GM12878 (cell line): ENCODE data around the gene THAP7. TPM values are rescaled to one million over a fixed set of nuclear protein-coding genes. Genes with fewer than 3 reads are reported as not detected.

Source experiments
- ATAC-seq: fragments of 200-7000 bp; cut with Tn5 transposase; 3 replicates; pipeline ENCODE4 v1.9.1; 2020; ENCODE audit warnings: mild to moderate bottlenecking, moderate library complexity
- BruUV-seq: library from RNA; stranded (reverse); fragments of 400-500 nt; replicated peaks from 2 replicates; lab custom pipeline; 2021; lab: Mats Ljungman, UMichigan
- CTCF ChIA-PET: fragments of 300-600 bp; sonication (Branson Sonifier 250); formaldehyde crosslinking; extraction: SDS; loops from one replicate; lab custom pipeline; 2021; ENCODE audit warnings: inconsistent platforms; lab: Yijun Ruan, JAX
- POLR2A ChIA-PET: fragments of 350-600 bp; formaldehyde crosslinking; extraction: SDS; loops from one replicate; lab custom pipeline; 2021; ENCODE audit warnings: inconsistent platforms; lab: Charles Lee
- RAD21 ChIA-PET: fragments of 300-600 bp; sonication (Branson Sonifier 250); formaldehyde crosslinking; loops from one replicate; lab custom pipeline; 2023; ENCODE audit warnings: antibody characterized with exemption; ENCODE audit not compliant: unreplicated experiment; lab: Charles Lee
- SMC1A ChIA-PET: fragments of 300-600 bp; sonication (Branson Sonifier 250); formaldehyde crosslinking; loops from one replicate; lab custom pipeline; 2023; ENCODE audit not compliant: unreplicated experiment, uncharacterized antibody; lab: Charles Lee
- DNase-seq: peaks from one replicate; pipeline ENCODE4 v3.0.0-alpha.2; 2011; ENCODE audit warnings: low read depth, low spot score
- FAIRE-seq: peaks from 3 replicates; lab custom pipeline; 2011; peaks lifted over from hg19 to GRCh38; lab: Jason Lieb, UNC
- H2AFZ ChIP-seq: 2 replicates; pipeline ENCODE4 v1.6.0; 2011; ENCODE audit warnings: low read depth, low read length, control low read depth; ENCODE audit not compliant: control insufficient read depth
- H3K27ac ChIP-seq: 2 replicates; pipeline ENCODE4 v1.5.1; 2011; ENCODE audit warnings: control low read depth; ENCODE audit not compliant: control insufficient read depth, insufficient read depth
- H3K27me3 ChIP-seq, 2 experiments: replicated peaks in 1 of 2; 2 replicates each; pipeline versions ENCODE4 v1.6.0 to v1.6.1; 2011; ENCODE audit warnings: low read length in 1 of 2; ENCODE audit not compliant: control insufficient read depth in 2 of 2, insufficient read depth in 2 of 2
- H3K36me3 ChIP-seq, 2 experiments: 2 replicates each; pipeline ENCODE4 v1.5.1; 2011; ENCODE audit warnings: low read length in 1 of 2; ENCODE audit not compliant: control insufficient read depth in 2 of 2, insufficient read depth in 2 of 2
- H3K4me1 ChIP-seq: 2 replicates; pipeline ENCODE4 v1.6.1; 2011; ENCODE audit warnings: mild to moderate bottlenecking, low read length, moderate library complexity, mixed read lengths; ENCODE audit not compliant: control insufficient read depth, insufficient read depth
- H3K4me2 ChIP-seq: 2 replicates; pipeline ENCODE4 v1.6.0; 2011; ENCODE audit warnings: control low read depth; ENCODE audit not compliant: control insufficient read depth, insufficient read depth
- H3K4me3 ChIP-seq: fragments of 200-600 bp; sonication (generic); 2 replicates; pipeline ENCODE4 v1.5.1; 2016
- H3K79me2 ChIP-seq: 2 replicates; pipeline ENCODE4 v1.6.0; 2011; ENCODE audit warnings: low read length; ENCODE audit not compliant: control insufficient read depth, insufficient read depth
- H3K9ac ChIP-seq: 2 replicates; pipeline ENCODE4 v1.8.0; 2011; ENCODE audit warnings: low read length, control low read depth, mixed read lengths; ENCODE audit not compliant: control insufficient read depth, insufficient read depth
- H3K9me3 ChIP-seq: replicated peaks from 3 replicates; pipeline ENCODE4 v1.5.1; 2011; ENCODE audit warnings: mild to moderate bottlenecking, low read length; ENCODE audit not compliant: control insufficient read depth, insufficient read depth
- H4K20me1 ChIP-seq: 2 replicates; pipeline ENCODE4 v1.6.0; 2011; ENCODE audit not compliant: control insufficient read depth, insufficient read depth
- BACH1 ChIP-seq: fragments of 450-650 bp; IDR thresholded peaks from 2 replicates; pipeline ENCODE4 v1.6.1; 2017; ENCODE audit warnings: mild to moderate bottlenecking, borderline replicate concordance
- GATAD2B ChIP-seq: fragments of 450-650 bp; conservative IDR thresholded peaks from 2 replicates; pipeline ENCODE4 v1.6.1; 2017; ENCODE audit warnings: low read depth, mild to moderate bottlenecking, moderate library complexity
- HDAC6 ChIP-seq: fragments of 200-600 bp; sonication (generic); IDR thresholded peaks from one replicate; pipeline ENCODE4 v1.8.0; 2017; ENCODE audit warnings: antibody characterized with exemption; ENCODE audit not compliant: unreplicated experiment
- MTA3 ChIP-seq: IDR thresholded peaks from 2 replicates; pipeline ENCODE4 v1.6.1; 2012; ENCODE audit warnings: low read length, inconsistent platforms, borderline replicate concordance
- PAX8 ChIP-seq: fragments of 450-650 bp; IDR thresholded peaks from 2 replicates; pipeline ENCODE4 v1.6.1; 2017; ENCODE audit warnings: mild to moderate bottlenecking, moderate library complexity
- POU2F2 ChIP-seq: IDR thresholded peaks from 3 replicates; pipeline ENCODE4 v1.6.1; 2011; ENCODE audit warnings: low read depth, mild to moderate bottlenecking, low read length, borderline replicate concordance
- RBBP5 ChIP-seq: fragments of 200-600 bp; sonication (generic); conservative IDR thresholded peaks from 2 replicates; pipeline ENCODE4 v1.6.1; 2016
- SMAD1 ChIP-seq: fragments of 450-650 bp; IDR thresholded peaks from 2 replicates; pipeline ENCODE4 v1.6.1; 2018; ENCODE audit warnings: mild to moderate bottlenecking, low read depth; ENCODE audit not compliant: partially characterized antibody
- SUZ12 ChIP-seq: fragments of 200-600 bp; sonication (generic); IDR thresholded peaks from one replicate; pipeline ENCODE4 v1.6.1; 2018; ENCODE audit warnings: antibody characterized with exemption, mild to moderate bottlenecking; ENCODE audit not compliant: unreplicated experiment
- WRNIP1 ChIP-seq: IDR thresholded peaks from 2 replicates; pipeline ENCODE4 v1.6.1; 2011; ENCODE audit warnings: low read depth, low read length, improper control_type of control experiment, borderline replicate concordance
- ZNF207 ChIP-seq: fragments of 450-650 bp; IDR thresholded peaks from 2 replicates; pipeline ENCODE4 v1.6.1; 2014; ENCODE audit warnings: antibody characterized with exemption, mild to moderate bottlenecking, borderline replicate concordance
- WGBS: methylation state at CpG from one replicate; pipeline ENCODE4 v1.1.6; 2016; ENCODE audit warnings: low lambda C conversion rate; ENCODE audit not compliant: insufficient replicate concordance, insufficient coverage; ENCODE audit errors: missing lambda C conversion rate; 5-methylcytosine and 5-hydroxymethylcytosine counted together
- in situ Hi-C: fragments of 300-500 bp; cut with MboI; formaldehyde crosslinking; loops from 9 replicates; pipeline ENCODE4 v1.14.3; 2018; ENCODE audit warnings: mixed read lengths
- intact Hi-C: fragments of 100-400 bp; cut with micrococcal nuclease; formaldehyde crosslinking; loops from one replicate; pipeline ENCODE4 v1.14.2; 2022; ENCODE audit not compliant: unreplicated experiment
- polyA plus RNA-seq, 11 experiments: library from polyadenylated mRNA; depleted of rRNA in 4 of 11; unstranded in 6 of 11; stranded (reverse) in 5 of 11; fragments of >200 nt; fragmentation: Nextera tagmentation in 4 of 11; fragmentation: Illumina TruSeq in 1 of 11; extraction: Ambion mirVana in 4 of 11; extraction: Trizol in 1 of 11; gene quantifications; 1 replicate in 1 of 11; 2 replicates in 10 of 11; pipeline versions ENCODE4 v1.2.1 to v1.2.3, GENCODE V29; 2011 to 2016; ENCODE audit warnings: inconsistent platforms in 2 of 11, missing spikeins in 2 of 11, low read depth in 1 of 11
- total RNA-seq, 4 experiments: library from RNA; depleted of rRNA in 3 of 4; stranded (reverse); fragments of >200 nt in 3 of 4; fragmentation: Illumina TruSeq in 1 of 4; extraction: Trizol in 1 of 4; gene quantifications; 2 replicates each; pipeline versions ENCODE4 v1.2.1 to v1.2.3, GENCODE V29; 2013 to 2021
- TF ChIP-seq, protein P1 (sequence below): fragments of 450-650 bp; IDR thresholded peaks from 2 replicates; pipeline ENCODE4 v1.6.1; 2017; ENCODE audit warnings: mild to moderate bottlenecking
- TF ChIP-seq, protein P2 (sequence below): IDR thresholded peaks from 2 replicates; pipeline ENCODE4 v1.6.1; 2012; ENCODE audit warnings: low read length, inconsistent platforms

Gene THAP7
- total and polyA plus RNA-seq, 10 of the 15 experiments (the other 5 are each of a cell fraction or from before 2014, with no cell fraction given) = 0.66 to 58.3 (median 26.3) TPM

DNA sequence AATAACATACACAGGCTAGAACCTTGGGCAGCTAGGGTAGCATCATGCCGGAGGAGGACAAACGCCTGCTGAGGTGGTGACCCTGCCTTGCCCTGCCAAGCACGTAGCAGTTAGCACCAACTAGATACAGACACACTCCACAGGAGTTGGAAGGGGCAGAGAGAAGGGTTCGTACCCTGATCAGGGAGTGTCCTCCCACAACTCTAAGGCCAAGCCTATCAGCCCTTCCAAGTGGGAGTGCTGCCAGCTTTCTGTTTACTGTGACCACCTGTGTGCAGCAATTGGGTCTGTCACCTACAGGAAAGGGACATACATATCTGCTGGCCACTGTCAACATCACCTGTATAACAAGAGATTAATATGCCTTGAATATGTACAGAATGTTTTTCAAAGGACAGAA lies 1.9 kb upstream of the THAP7 start:
- no peak for DNase-seq
- intact Hi-C loops (no loop called here), in situ Hi-C loops (no loop called here)
- no peak overlapping the region for H3K27ac ChIP-seq
- H3K4me1 ChIP-seq = peaks cover 5% of the 10 kb centered on the region
- POLR2A ChIA-PET = no interaction called here
- H4K20me1 ChIP-seq = no peaks in the 10 kb centered on the region
- no peaks in the 10 kb centered on the region for H3K9me3 ChIP-seq
- no peak for TF ChIP-seq MTA3
- no peak for TF ChIP-seq SMAD1
- no peak for TF ChIP-seq WRNIP1
- no peak for TF ChIP-seq POU2F2
- no peak for TF ChIP-seq HDAC6
- no peak for TF ChIP-seq GATAD2B
- TF ChIP-seq, protein P1, sequence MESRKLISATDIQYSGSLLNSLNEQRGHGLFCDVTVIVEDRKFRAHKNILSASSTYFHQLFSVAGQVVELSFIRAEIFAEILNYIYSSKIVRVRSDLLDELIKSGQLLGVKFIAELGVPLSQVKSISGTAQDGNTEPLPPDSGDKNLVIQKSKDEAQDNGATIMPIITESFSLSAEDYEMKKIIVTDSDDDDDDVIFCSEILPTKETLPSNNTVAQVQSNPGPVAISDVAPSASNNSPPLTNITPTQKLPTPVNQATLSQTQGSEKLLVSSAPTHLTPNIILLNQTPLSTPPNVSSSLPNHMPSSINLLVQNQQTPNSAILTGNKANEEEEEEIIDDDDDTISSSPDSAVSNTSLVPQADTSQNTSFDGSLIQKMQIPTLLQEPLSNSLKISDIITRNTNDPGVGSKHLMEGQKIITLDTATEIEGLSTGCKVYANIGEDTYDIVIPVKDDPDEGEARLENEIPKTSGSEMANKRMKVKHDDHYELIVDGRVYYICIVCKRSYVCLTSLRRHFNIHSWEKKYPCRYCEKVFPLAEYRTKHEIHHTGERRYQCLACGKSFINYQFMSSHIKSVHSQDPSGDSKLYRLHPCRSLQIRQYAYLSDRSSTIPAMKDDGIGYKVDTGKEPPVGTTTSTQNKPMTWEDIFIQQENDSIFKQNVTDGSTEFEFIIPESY = no peak
- TF ChIP-seq RBBP5 = no peak
- no peak for TF ChIP-seq BACH1
- no peak for TF ChIP-seq SUZ12
- TF ChIP-seq, protein P2, sequence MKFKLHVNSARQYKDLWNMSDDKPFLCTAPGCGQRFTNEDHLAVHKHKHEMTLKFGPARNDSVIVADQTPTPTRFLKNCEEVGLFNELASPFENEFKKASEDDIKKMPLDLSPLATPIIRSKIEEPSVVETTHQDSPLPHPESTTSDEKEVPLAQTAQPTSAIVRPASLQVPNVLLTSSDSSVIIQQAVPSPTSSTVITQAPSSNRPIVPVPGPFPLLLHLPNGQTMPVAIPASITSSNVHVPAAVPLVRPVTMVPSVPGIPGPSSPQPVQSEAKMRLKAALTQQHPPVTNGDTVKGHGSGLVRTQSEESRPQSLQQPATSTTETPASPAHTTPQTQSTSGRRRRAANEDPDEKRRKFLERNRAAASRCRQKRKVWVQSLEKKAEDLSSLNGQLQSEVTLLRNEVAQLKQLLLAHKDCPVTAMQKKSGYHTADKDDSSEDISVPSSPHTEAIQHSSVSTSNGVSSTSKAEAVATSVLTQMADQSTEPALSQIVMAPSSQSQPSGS = no peak
- no peak for TF ChIP-seq ZNF207
- TF ChIP-seq PAX8 = no peak
- TF ChIP-seq, all 136 proteins: peak for 0
- FAIRE-seq = no peak
- no peak overlapping the region; the same call in 1 of the 2 replicates for H3K4me3 ChIP-seq
- peak overlapping the region; percentile 98 for H3K4me2 ChIP-seq
- H3K36me3 ChIP-seq = peaks cover 0 to 4% of the 10 kb centered on the region in 2 experiments; a peak in 1 of 4 replicates
- ChIA-PET SMC1A (interaction anchor here (1.2 kb wide), 1 partner anchor 11 kb away, joined by 3 read pairs; the partner anchor contains the start of gene P2RX6), RAD21 (interaction anchor here (1.7 kb wide), 1 partner anchor 87 kb away, joined by 3 read pairs; no protein-coding TSS in a partner anchor), CTCF (interaction anchor here (0.6 to 2.3 kb wide), 3 partner anchors 8 to 118 kb away, joined by 3 to 9 read pairs (median 4); no protein-coding TSS in a partner anchor)
- no peak overlapping the region for H3K9ac ChIP-seq
- ATAC-seq = no peak
- no peak overlapping the region for H2AFZ ChIP-seq
- no TSS peak for BruUV-seq
- peaks cover 21% of the 10 kb centered on the region for H3K79me2 ChIP-seq
- no peaks in the 10 kb centered on the region for H3K27me3 ChIP-seq
- 98% methylated on average over 4 of the region's 4 CpGs for WGBS
